NCI-H1048 (cell line): ENCODE measurements around the gene RIPOR3.

ENCODE experiments used
- DNase-seq: peaks from one replicate; lab custom pipeline; 2025; lab: John Stamatoyannopoulos, UW

The RIPOR3 gene, protein sequence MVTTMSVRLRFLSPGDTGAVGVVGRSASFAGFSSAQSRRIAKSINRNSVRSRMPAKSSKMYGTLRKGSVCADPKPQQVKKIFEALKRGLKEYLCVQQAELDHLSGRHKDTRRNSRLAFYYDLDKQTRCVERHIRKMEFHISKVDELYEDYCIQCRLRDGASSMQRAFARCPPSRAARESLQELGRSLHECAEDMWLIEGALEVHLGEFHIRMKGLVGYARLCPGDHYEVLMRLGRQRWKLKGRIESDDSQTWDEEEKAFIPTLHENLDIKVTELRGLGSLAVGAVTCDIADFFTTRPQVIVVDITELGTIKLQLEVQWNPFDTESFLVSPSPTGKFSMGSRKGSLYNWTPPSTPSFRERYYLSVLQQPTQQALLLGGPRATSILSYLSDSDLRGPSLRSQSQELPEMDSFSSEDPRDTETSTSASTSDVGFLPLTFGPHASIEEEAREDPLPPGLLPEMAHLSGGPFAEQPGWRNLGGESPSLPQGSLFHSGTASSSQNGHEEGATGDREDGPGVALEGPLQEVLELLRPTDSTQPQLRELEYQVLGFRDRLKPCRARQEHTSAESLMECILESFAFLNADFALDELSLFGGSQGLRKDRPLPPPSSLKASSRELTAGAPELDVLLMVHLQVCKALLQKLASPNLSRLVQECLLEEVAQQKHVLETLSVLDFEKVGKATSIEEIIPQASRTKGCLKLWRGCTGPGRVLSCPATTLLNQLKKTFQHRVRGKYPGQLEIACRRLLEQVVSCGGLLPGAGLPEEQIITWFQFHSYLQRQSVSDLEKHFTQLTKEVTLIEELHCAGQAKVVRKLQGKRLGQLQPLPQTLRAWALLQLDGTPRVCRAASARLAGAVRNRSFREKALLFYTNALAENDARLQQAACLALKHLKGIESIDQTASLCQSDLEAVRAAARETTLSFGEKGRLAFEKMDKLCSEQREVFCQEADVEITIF

DNA sequence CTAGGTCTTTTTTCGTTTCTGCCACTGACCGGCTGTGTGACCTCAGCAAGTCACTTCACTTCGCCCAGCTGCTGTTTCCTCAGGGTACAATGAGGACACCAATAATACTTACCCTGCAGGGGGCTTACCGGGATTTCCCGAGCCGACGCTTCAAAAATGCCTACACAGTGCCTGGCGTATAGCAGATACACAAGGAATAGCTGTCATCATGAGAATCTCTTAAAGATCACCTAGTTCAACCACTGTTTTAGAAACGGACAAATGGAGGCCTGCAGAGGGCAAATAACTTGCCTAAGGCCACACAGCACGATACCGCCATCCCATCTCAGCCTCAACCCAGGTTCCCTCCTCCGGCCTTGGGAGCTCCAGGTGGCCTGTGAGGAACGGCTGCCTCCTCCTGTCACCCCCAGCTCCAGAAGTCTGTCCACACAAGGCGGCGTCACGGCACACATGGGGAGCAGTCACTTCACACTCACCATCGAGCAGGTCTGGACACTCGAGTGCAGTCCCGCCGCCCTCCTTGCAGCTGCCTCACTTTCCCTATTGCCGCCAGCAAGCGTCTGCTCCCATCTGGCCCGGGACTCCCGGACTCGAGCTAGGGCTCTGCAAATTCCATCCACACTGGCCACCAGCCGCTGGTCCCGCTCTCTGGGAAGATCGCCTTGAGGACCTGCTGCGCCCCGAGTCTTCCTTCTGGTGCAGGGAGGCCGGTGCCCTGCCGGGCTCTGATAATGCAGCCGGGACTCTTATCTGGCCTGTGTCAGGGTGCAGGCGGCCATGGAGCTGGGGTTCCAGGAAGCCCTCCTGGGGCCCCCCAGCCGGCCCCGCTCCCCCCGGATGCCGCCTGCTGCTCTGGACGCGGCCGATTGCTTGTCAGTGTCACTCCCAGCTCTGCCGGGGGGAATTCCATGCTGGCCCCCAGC, at the start of gene RIPOR3:
Gene RIPOR3, minus strand, starts transcription at position 893 of the 923 bp plus-strand sequence. Its CDS starts 414 bp downstream, at position 479.
- no peak for DNase-seq

DNA sequence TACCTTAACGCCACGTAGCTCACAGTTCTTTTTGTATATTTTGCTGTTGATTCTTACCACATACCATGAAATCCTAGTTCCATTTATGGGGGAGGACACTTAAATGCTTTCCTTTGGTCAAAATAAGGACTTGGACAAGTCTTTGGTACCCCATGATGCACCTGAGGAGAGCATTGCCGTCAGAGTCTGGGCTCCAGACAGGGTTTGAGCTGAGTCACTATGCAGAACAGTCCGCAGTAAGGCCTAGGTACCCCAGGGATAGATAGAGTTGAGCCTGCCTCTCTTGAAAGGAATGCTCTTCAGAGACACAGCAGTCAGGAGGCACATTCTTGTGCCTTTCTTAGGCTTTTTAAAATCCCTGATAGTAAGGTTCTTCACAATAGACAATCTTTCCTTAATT, 46.0 kb upstream of the RIPOR3 start:
- DNase-seq = no peak

DNA sequence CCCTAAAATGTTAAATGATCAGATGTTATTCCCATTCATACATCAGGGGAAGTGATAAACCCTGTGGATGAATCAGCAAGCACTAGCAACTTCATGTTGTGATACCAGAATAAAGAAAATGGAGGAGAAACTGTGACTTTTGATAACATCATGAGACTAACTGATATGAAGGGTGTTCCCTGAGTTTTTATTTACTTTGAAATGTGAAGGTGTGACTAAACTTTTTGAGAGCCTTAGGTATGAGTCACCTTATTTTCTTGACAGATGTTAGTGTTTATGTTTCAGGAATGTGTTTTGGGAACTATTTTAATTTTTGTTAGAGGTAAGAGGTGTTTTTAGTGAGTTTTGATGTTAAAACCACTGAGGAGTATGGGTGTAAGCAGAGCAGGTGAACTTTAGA, 44.5 kb upstream of the RIPOR3 start:
- DNase-seq = no peak

DNA sequence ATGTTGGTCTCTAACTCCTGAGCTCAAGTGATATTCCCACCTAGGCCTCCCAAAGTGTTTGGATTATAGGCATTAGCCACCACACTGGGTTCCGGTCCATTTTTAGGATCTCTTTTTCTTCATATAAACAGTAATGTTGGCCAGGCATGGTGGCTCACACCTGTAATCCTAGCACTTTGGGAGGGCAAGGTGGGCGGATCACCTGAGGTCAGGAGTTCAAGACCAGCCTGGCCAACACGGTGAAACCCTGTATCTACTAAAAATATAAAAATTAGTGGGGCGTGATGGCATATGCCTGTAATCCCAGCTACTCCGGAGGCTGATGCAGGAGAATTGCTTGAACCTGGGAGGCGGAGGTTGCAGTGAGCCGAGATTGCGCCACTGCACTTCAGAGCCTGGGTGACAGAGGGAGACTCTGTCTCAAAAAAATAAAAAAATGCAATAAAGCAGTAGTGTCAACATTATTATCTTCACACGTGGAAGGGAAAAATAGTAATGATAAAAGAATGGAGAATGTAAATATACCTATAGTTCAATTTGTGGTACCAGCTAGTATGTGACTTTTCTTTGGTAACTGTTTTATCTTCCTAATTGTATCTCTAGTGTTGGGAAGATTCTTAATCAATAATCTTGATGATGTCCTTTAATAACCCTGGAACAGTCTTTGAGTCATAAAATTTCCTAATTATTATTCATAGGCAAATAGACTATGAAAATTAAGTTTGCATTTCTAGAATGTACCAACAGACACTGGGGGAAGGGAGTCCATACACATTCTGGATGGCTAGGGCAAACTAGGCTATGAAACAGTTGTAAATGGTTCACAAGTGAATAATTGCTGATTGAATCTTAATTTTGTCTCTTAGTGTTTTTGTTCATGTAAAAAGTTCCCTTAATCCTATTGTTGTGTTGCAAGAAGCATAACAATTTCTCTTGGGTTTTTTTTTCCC, 43.7 kb upstream of the RIPOR3 start:
- DNase-seq = no peak

DNA sequence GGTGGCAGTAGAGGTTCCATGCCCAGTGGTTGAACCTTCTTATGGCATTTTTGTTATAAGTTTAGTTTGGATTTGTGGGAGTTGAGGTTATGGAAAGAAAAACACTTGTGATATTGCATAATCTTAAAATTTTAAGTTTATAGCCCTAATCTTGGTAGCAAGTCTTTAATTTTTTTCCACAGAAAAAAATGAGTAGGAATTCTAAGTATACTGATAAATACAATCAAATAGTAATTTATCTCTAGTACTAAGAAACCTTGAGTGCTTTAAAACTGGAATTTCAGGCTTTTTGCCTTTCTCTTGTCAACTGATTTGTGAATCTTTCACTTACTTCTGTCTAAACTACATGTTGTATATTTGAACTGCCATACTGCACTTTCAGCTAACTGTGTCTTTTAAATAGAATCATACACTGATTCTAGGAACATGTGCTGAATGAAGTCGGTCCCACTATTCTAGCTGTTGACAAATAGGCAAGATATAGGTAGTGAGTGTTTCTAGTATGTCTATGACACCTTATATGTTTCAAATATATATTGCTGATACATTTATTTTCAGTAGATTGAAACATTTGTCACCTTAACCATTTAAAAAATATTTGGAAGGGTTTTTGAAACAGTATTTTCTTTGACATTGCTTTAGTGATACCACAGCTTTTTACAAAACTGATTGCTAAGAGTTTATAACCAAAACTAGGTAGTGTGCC, 42.5 kb upstream of the RIPOR3 start:
- DNase-seq = no peak

DNA sequence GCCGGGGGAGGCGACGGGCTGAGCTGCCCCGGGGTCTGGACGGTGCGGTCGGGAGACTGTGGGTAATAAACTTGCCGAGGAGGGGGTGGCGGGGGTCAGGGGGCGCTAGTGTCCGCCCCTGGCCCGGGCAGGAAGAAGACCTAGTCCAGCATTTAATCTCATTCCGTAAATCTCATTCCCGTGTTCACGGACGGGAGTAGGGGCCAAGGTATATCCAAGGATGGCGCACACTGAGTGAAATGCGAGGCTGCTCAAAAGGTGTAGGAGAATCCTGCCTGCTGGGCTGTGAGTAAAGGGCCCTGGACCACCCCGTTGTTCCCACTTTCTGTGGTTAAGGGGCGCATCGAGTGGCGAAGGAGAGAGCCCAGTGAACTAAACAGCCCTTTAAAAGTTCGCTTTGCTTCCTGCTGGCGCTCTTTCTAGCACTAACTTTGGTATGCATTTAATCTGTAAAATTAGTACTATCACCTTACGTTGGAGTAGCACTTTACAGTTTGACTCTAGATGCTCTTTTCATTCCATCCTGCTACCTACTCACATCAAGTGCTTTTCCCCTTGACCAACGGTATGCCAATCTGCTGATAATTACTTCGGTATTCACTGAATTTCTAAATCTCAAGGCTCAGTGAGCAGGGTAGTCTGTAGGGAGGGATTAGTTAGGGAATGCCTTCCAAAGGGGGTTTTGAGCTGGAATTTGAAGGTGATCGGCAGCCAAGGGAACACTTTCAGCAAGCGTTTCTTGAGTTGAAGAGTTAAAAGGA, 40.8 kb upstream of the RIPOR3 start:
- no peak for DNase-seq

DNA sequence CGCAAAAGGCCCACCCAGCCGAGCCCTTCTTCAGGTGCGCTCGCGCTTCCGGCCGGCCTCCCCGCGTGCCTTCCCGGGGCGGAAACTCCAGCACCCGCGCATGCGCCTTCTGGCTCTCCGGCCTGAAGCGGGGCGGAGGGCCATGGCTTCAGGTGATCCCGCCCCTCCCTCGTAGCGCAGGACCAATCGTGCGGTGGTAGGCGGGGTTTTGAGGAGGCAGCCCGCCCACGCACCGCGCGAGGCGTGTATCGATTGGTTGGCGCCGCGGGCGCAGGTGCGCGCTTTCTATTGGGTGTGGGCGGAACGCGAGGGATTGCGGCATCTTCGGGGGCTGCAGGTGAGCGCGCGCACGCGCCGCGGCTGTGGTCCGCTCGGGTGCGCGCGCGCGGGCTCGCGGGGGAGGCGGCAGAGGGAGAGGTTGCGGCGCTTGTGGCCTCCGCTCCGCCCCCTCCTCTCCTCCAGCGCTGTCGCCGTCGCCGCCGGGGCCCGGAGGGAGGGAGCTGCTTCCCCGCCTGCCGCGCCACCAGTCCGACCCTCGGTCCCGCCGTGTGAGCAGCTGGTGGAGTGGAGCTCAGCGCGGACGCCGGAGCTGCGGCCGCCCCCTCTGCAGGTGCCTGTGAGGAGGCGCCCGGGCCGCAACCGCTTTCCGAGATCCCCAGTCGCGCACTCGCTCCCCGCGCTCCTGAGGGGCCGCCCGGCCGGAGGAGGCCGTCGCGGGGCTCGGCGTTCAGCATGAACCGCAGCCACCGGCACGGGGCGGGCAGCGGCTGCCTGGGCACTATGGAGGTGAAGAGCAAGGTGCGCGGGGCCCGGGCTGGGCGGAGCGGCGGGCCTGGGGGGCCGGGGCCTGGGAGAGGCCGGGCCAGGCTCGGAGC, 40.0 kb upstream of the RIPOR3 start, which contains the start of gene PARD6B:
Gene PARD6B, plus strand, starts transcription at position 526 of the 875 bp plus-strand sequence. Its CDS starts 207 bp downstream, at position 733.
- peak; percentile 97 for DNase-seq

DNA sequence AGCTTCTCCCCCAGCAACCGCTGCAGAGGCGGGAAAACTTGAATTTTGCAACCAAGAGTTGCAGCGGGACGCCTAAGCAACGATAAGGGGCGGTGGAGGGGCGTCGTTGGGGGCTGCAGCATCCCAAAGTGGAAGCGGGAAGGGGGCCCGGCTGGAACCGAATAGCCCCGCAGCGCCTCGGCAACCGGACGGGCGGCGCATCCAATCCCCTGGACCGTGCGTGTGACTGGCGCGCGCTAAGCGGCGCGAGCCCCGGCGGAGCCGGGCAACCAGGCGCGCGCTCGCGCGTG, 39.4 kb upstream of the RIPOR3 start:
- DNase-seq = no peak

DNA sequence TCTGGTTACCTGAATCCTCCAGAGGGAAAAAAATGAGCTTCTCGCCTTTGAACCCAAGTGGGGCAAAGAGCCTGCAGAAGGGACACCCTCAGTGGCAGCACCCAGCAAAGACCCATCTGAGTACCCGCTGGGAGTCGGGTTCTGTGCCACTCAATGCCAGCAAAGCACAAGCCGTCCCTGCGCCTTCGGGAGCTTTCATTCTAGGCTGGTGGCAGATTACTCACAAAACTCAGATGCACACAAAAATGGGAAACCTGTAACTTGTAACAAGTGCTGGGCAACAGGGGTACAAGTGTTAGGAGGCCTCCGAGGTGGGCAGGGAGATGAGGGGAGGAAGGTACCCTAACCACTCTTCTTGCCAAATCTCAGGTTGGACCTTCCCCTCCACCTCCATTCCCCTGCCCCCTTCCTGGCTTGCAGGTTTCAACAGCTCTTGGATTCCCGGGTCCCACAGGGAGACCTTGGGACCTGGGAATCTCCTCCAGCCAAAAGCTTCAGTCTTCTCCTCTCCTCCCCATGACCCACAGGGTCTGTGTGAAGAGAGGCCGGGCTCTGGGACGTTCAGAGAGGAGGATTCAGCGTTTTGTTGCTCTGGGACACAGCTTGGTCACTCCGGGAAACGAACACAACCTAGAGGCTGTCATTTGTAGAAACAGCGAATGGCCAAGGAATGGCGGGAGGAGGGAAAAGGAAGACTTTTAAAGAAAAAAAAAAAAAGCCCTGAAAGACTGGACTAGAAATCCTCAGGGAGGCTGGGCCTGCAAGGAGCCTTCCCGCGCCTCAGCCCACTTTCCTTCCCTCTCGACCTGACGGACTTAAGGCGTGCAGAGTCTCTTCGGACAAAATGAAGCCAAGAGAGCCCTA, 38.8 kb upstream of the RIPOR3 start:
- DNase-seq = no peak

DNA sequence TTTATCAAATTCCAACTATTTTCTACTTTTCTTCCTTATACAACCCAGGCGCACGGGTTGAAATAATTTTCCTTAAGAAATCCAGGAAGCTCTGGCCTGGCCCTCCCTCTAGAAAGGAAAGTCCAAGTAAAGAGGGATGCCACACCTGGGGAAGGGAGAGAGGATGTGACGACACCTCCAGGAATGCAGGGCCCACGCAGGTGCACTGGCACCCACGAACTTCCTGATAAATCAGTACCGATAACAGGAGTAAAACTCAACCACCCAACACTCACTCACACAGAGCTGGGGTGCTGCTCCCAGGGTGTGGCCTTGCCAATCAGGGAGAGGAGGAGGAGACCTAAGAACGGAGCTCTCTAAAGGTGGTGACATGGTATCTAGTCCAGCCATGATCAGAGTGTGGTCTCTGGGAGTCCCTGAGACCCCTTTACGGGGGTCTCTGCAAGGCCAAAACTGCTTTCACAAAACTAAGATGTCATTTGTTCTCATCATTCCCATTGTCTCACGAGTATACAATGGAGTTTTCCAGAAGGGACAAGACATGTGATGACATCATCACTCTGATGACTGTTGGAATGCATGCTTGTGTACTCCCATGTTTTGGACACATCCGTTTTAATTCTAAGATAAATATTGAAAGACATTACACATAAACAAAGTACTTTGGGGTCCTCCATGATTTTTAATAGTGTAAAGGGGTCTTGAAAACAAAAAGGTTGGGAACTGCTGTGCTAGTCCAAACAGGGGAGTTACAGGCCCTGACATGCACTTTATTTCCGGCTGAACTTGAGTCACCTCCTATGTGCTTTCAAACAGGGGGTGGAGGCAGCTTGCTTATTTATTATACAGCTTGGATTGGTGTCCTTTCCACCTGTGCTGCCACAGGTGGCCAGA, 37.9 kb upstream of the RIPOR3 start:
- no peak for DNase-seq

DNA sequence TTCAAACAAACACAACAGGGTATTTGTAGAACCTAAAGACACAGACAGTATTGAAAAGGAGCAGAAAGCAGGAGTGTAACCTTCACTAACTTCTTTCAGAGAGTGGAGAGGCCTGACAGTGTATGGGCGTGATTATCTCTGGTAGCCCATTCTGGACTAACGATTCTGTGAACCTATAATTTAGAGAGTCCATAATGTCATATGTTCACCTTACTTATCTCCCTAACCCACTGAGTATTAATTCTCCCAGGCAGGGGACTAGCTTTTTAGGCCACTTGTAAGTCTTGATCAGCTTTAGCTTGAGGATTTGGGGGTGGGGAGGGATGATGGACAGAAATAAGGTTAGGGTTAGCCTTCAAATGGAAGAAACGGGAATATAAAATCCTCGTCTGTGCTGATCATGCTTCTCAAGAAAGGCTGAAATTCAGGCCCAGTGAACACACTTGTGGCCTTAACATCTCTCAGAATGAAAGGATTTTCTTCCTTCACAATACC, 37.2 kb upstream of the RIPOR3 start:
- no peak for DNase-seq

DNA sequence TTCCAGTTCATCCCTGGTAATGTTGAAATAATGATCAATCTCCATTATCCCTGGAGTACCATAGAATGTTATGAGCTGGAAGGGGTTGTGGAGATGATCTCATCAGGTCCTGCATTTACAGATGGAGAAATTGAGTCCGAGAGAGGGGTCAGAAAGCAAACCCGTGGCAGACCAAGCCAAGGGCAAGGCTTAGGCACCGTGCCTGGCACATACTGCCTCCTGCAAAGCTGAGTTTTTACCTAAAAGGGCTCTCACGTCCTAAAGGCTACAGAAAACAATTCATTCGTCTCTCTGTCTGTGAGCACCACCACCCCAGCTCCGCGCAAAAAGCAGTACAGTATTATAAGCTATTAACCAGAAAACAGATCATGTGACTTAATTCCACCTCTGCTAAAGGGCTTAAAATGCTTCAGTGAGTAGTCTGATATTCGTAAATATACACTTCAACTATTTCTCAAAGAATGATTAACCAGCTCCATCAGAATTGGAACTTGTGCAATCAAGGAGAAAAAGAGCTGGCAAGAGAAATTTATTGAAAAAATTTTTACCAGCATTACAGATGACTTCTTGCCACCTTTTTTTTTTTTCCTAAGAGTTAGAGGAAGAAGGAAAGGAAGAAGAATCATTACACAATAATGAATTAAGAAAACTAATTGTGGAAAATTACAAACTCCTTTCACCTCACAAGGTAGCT, 36.6 kb upstream of the RIPOR3 start:
- no peak for DNase-seq

DNA sequence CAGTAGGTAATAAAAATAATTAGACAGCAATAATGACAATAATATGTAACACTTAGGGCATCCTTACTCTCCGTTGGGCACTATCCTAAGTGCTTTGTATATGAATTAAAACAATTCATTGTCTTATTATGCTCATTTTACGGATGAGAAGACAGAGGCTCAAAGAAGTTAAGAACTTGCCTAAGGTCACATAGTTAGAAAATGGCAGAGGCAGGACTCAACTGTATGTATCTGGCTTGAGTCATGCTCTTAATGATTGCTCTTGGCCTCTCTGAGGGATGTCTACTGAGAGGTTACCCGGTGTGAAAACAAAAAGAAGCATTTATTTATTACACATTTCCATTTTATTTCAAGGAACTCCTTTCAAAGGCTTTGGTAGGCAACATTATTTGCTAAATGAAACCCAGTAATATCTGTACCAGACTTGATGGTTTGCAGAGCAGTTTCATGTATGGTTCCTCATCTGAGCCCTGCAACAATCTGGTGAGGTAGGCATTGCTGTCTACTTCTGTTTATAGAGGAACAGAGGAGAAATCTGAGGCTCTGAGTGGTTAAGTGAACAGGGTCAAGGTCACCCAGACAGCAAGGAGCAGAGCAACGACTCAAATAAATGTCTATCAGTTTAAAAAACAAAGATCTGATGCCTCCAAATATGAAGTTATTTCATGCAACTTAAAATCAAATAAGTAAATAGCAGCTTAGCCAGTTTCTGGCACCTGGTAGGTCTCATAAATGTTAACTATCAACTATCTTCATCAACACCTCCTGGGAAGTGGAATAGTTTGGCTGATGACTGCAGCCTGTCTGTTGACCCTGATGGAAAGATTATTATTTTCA, 35.8 kb upstream of the RIPOR3 start:
- no peak for DNase-seq

DNA sequence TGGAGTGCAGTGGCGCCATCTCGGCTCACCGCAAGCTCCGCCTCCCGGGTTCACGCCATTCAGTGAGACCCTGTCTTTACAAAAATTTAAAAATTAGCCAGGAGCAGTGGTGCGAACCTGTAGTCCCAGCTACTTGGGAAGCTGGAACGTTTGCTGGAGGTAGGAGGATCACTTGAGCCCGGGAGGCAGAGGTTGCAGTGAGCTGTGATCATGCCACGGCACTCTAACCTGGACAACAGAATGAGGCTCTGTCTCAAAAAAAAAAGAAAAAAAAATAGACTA, 34.3 kb upstream of the RIPOR3 start:
- DNase-seq = no peak
